CD14-positive monocyte (primary cell): ENCODE measurements around the gene NACAD. TPM values are rescaled to one million over a fixed set of nuclear protein-coding genes. Genes with fewer than 3 reads are reported as not detected.

ENCODE experiments used
- DNase-seq, 3 donors: peaks; one replicate each; pipeline ENCODE4 v3.0.0-alpha.2; 2011 to 2022
- H2AFZ ChIP-seq: 2 replicates; pipeline ENCODE4 v1.6.0; 2012; ENCODE audit warnings: mild to moderate bottlenecking, low read depth, low read length, inconsistent platforms; ENCODE audit not compliant: insufficient read depth, poor library complexity, severe bottlenecking
- H3K27ac ChIP-seq, 2 donors: 1 replicate in 1 of 2; 2 replicates in 1 of 2; pipeline ENCODE4 v1.5.1; 2012 to 2013; ENCODE audit warnings: low read length in 2 of 2, control low read depth in 1 of 2, inconsistent platforms in 1 of 2, low read depth in 1 of 2, mild to moderate bottlenecking in 1 of 2
- H3K27me3 ChIP-seq, 2 donors: one replicate each; pipeline versions ENCODE4 v1.6.0 to v1.6.1; 2011 to 2013; ENCODE audit warnings: low read length in 2 of 2; ENCODE audit not compliant: control insufficient read depth in 2 of 2, insufficient read depth in 2 of 2
- H3K36me3 ChIP-seq, 2 donors: replicated peaks in 1 of 2; 1 replicate in 1 of 2; 2 replicates in 1 of 2; pipeline versions ENCODE4 v1.5.1 to v1.6.1; 2012 to 2013; ENCODE audit warnings: low read length in 2 of 2, control low read depth in 1 of 2, inconsistent platforms in 1 of 2, mild to moderate bottlenecking in 1 of 2; ENCODE audit not compliant: insufficient read depth in 2 of 2, control insufficient read depth in 1 of 2
- H3K4me1 ChIP-seq, 2 donors: 1 replicate in 1 of 2; 2 replicates in 1 of 2; pipeline versions ENCODE4 v1.5.1 to v1.6.1; 2012 to 2013; ENCODE audit warnings: low read length in 2 of 2, control low read depth in 1 of 2, inconsistent platforms in 1 of 2, mild to moderate bottlenecking in 1 of 2, moderate library complexity in 1 of 2; ENCODE audit not compliant: insufficient read depth in 2 of 2, control insufficient read depth in 1 of 2
- H3K4me2 ChIP-seq: replicated peaks from 2 replicates; pipeline ENCODE3; 2012; ENCODE audit warnings: low read length, moderate library complexity, mild to moderate bottlenecking; ENCODE audit not compliant: poor library complexity, severe bottlenecking; ENCODE audit errors: extremely low read depth
- H3K4me3 ChIP-seq, 3 experiments: fragments of 200-600 bp in 1 of 3; sonication (generic) in 1 of 3; replicated peaks in 1 of 3; 1 replicate in 2 of 3; 2 replicates in 1 of 3; pipeline ENCODE4 v1.5.1; 2011 to 2013; ENCODE audit warnings: low read length in 3 of 3, mild to moderate bottlenecking in 3 of 3, control low read depth in 2 of 3, low read depth in 2 of 3, inconsistent platforms in 1 of 3, moderate library complexity in 1 of 3
- H3K79me2 ChIP-seq: 2 replicates; pipeline ENCODE4 v1.6.0; 2012; ENCODE audit warnings: mild to moderate bottlenecking, control low read depth, inconsistent platforms, low read length, moderate library complexity; ENCODE audit not compliant: insufficient read depth
- H3K9ac ChIP-seq: 2 replicates; pipeline ENCODE4 v1.6.0; 2017; ENCODE audit warnings: low read length, mild to moderate bottlenecking; ENCODE audit not compliant: insufficient read depth, poor library complexity, severe bottlenecking
- H3K9me3 ChIP-seq, 2 donors: replicated peaks in 1 of 2; 1 replicate in 1 of 2; 2 replicates in 1 of 2; pipeline versions ENCODE4 v1.5.1 to v1.6.1; 2012 to 2013; ENCODE audit warnings: low read length in 2 of 2, control low read depth in 1 of 2; ENCODE audit not compliant: control insufficient read depth in 1 of 2, insufficient read depth in 1 of 2
- H4K20me1 ChIP-seq: 2 replicates; pipeline ENCODE4 v1.6.0; 2012; ENCODE audit warnings: mild to moderate bottlenecking, low read length, control low read depth, moderate library complexity; ENCODE audit not compliant: insufficient read depth
- H3K27ac Mint-ChIP-seq, 7 donors: one replicate each; pipeline ENCODE4 v1.8.0; 2020; ENCODE audit warnings: mild to moderate bottlenecking in 7 of 7, mixed read lengths in 7 of 7, moderate library complexity in 6 of 7, inconsistent platforms in 2 of 7
- H3K27me3 Mint-ChIP-seq, 3 donors: one replicate each; pipeline ENCODE4 v1.8.0; 2021 to 2022; ENCODE audit warnings: low read depth in 3 of 3, mild to moderate bottlenecking in 3 of 3, mixed read lengths in 3 of 3, moderate library complexity in 3 of 3, inconsistent platforms in 1 of 3
- H3K36me3 Mint-ChIP-seq, 2 donors: one replicate each; pipeline ENCODE4 v1.8.0; 2020; ENCODE audit warnings: mixed read lengths in 2 of 2, inconsistent platforms in 1 of 2, mild to moderate bottlenecking in 1 of 2
- H3K4me1 Mint-ChIP-seq: one replicate; pipeline ENCODE4 v1.8.0; 2020; ENCODE audit warnings: mild to moderate bottlenecking, mixed read lengths
- H3K4me3 Mint-ChIP-seq, 2 donors: one replicate each; pipeline ENCODE4 v1.8.0; 2020; ENCODE audit warnings: mild to moderate bottlenecking in 2 of 2, mixed read lengths in 2 of 2, moderate library complexity in 1 of 2
- H3K9me3 Mint-ChIP-seq, 7 donors: one replicate each; pipeline ENCODE4 v1.8.0; 2020 to 2022; ENCODE audit warnings: mixed read lengths in 7 of 7, mild to moderate bottlenecking in 6 of 7, moderate library complexity in 6 of 7, inconsistent platforms in 2 of 7
- WGBS: methylation state at CpG from one replicate; pipeline ENCODE4 v1.1.5; 2013; ENCODE audit warnings: missing lambda C conversion rate; ENCODE audit not compliant: insufficient coverage; 5-methylcytosine and 5-hydroxymethylcytosine counted together
- intact Hi-C, 2 donors: fragments of 100-400 bp; cut with micrococcal nuclease; formaldehyde crosslinking; loops; one replicate each; pipeline versions ENCODE4 v1.15.0 to v1.15.1; 2023
- polyA plus RNA-seq, 3 donors: library from polyadenylated mRNA; depleted of rRNA in 1 of 3; unstranded in 2 of 3; stranded (reverse) in 1 of 3; fragments of 300-500 nt in 2 of 3; fragments of >200 nt in 1 of 3; fragmentation: Illumina TruSeq in 2 of 3; gene quantifications; 1 replicate in 2 of 3; 2 replicates in 1 of 3; pipeline ENCODE4 v1.2.3, GENCODE V29; 2012 to 2021
- TF ChIP-seq, protein P1 (sequence below): fragments of 200-600 bp; IDR thresholded peaks from one replicate; pipeline ENCODE4 v1.8.0; 2022; ENCODE audit warnings: antibody characterized with exemption, mild to moderate bottlenecking

NACAD gene
- polyA plus RNA-seq, 3 donors, result 0.04 TPM; not detected in 2

DNA sequence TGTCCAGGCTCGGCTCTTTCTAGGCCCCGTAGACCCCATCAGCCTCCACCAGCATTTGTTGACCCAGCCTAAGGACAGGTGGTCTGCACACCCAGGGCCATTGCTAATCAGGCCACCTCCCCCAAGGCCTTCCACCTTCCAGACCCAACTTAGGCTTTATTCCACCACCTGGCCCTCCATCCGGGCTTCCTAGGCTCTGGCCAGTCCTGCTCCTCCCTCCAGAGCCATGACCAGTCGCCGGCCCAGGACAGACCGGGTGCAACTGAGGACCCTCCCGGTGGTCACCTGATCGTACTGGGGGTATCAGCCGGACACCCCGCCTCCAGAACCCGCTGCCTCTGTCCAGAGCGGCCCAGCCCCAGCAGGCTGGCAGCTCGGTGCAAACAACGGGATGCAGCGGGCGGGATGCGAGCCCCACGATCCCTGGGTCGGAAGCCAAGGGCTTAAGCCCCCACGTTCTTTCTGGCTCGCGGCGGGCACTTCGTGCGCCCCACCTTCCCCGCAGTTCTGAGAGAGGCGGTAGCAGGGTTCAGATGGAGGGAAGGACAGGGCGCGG is 545 bp downstream of the NACAD start:
- 83% methylated on average over 19 of the region's 29 CpGs for WGBS
- Histone ChIP-seq H3K27me3 (peaks cover 5 to 38% of the 10 kb centered on the region in 2 donors), H3K36me3 (no peaks in the 10 kb centered on the region), H3K4me3 (no peak overlapping the region), H3K27ac (no peak overlapping the region), H3K4me1 (peaks cover 6 to 12% of the 10 kb centered on the region in 2 donors), H3K4me2 (no peak overlapping the region), H3K9me3 (peaks cover 0 to 7% of the 10 kb centered on the region in 2 donors), H4K20me1 (no peaks in the 10 kb centered on the region), H2AFZ (no peak overlapping the region), H3K9ac (no peak overlapping the region), H3K79me2 (no peaks in the 10 kb centered on the region)
- peak overlapping the region in 1 of 7 donors; percentile 50 for H3K27ac Mint-ChIP-seq
- peaks cover 9% of the 10 kb centered on the region for H3K4me1 Mint-ChIP-seq
- peaks cover 3 to 5% of the 10 kb centered on the region in 2 donors for H3K36me3 Mint-ChIP-seq
- H3K4me3 Mint-ChIP-seq, result peak overlapping the region in 1 of 2 donors; percentile 62
- intact Hi-C loops, result no loop called here
- H3K9me3 Mint-ChIP-seq, result peaks cover 0 to 9% (median 2%) of the 10 kb centered on the region in 7 donors
- TF ChIP-seq, protein P1, sequence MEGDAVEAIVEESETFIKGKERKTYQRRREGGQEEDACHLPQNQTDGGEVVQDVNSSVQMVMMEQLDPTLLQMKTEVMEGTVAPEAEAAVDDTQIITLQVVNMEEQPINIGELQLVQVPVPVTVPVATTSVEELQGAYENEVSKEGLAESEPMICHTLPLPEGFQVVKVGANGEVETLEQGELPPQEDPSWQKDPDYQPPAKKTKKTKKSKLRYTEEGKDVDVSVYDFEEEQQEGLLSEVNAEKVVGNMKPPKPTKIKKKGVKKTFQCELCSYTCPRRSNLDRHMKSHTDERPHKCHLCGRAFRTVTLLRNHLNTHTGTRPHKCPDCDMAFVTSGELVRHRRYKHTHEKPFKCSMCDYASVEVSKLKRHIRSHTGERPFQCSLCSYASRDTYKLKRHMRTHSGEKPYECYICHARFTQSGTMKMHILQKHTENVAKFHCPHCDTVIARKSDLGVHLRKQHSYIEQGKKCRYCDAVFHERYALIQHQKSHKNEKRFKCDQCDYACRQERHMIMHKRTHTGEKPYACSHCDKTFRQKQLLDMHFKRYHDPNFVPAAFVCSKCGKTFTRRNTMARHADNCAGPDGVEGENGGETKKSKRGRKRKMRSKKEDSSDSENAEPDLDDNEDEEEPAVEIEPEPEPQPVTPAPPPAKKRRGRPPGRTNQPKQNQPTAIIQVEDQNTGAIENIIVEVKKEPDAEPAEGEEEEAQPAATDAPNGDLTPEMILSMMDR, result no peak
- peaks cover 27 to 57% (median 43%) of the 10 kb centered on the region in 3 donors for H3K27me3 Mint-ChIP-seq
- no peak for DNase-seq

DNA sequence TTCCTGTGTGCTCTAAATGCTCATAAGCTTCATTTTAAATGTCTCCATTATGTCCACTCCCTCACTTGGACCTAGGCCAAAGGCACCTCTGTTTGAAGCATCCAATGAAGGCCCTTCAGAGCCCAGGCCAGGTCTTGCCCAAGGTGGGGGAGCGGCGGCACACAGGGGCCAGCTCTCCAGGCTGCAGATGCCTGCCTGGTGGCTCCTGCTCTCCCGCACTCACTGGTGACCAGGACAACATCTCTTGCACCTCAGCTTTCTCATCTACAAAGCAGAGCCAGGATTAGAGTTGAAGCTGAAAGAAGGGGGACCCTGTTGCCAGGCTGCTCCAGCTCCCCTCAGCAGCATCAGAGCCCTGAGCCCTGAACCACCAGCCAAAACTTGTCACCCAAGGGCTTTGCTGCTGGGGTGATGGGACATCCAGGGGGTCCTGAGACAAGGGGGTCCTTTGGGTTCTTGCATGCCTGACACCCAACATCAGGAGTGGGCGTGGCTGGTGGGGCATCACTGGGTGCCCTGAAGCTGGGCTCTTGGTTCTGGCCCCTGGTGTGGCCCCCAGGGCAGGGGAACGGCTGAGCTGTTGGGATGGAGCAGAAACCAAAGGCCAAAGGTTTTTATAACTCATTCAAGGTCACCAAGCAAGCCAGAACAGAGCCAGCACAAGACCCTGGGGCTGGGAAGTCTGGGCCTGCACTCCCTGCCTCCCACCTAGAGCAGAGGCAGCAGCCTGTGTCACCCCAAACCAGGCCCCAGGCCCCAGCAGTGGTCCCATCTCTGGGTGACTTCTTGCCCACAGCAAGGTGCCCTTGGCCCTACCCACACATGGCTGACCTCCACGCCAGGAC is 1.2 kb downstream of the NACAD start:
- H3K4me1 ChIP-seq, result peaks cover 6 to 12% of the 10 kb centered on the region in 2 donors
- H3K27ac ChIP-seq, result no peak overlapping the region
- TF ChIP-seq, protein P1, result no peak
- H3K36me3 ChIP-seq, result no peaks in the 10 kb centered on the region
- H3K36me3 Mint-ChIP-seq, result peaks cover 3 to 5% of the 10 kb centered on the region in 2 donors
- no peak overlapping the region for H3K9ac ChIP-seq
- H3K9me3 Mint-ChIP-seq, result peaks cover 0 to 9% (median 0%) of the 10 kb centered on the region in 7 donors
- no peak for DNase-seq
- H3K4me3 Mint-ChIP-seq, result peak overlapping the region in 1 of 2 donors; percentile 62
- H3K27me3 Mint-ChIP-seq, result peaks cover 27 to 57% (median 41%) of the 10 kb centered on the region in 3 donors
- no peaks in the 10 kb centered on the region for H4K20me1 ChIP-seq
- intact Hi-C loops, result no loop called here
- H3K4me2 ChIP-seq, result no peak overlapping the region
- no peaks in the 10 kb centered on the region for H3K79me2 ChIP-seq
- H3K4me3 ChIP-seq, result no peak overlapping the region
- WGBS, result 98% methylated on average over 6 of the region's 6 CpGs
- peaks cover 9% of the 10 kb centered on the region for H3K4me1 Mint-ChIP-seq
- peaks cover 0 to 7% of the 10 kb centered on the region in 2 donors for H3K9me3 ChIP-seq
- H3K27ac Mint-ChIP-seq, result peak overlapping the region in 1 of 7 donors; percentile 50
- no peak overlapping the region for H2AFZ ChIP-seq
- H3K27me3 ChIP-seq, result peaks cover 5 to 38% of the 10 kb centered on the region in 2 donors
